WERI-Rb-1 (cell line): ENCODE data around the gene PARVA.

Experiments
- DNase-seq: peaks from one replicate; pipeline ENCODE4 v3.0.0-alpha.2; 2020
- H3K27ac ChIP-seq: fragments of 250-450 bp; sonication (Bioruptor Pico); 2 replicates; pipeline ENCODE4 v1.5.1; 2020; ENCODE audit warnings: mild to moderate bottlenecking, moderate library complexity
- H3K27me3 ChIP-seq: fragments of 250-450 bp; sonication (Bioruptor Pico); 2 replicates; pipeline ENCODE4 v1.5.1; 2021; ENCODE audit warnings: mild to moderate bottlenecking, low read depth, moderate library complexity; ENCODE audit not compliant: insufficient read depth, severe bottlenecking
- H3K36me3 ChIP-seq: fragments of 250-450 bp; sonication (Bioruptor Pico); 2 replicates; pipeline ENCODE4 v1.5.1; 2020; ENCODE audit warnings: mild to moderate bottlenecking, moderate library complexity
- H3K4me3 ChIP-seq: 2 replicates; pipeline ENCODE4 v1.5.1; 2011; ENCODE audit warnings: low read depth, mild to moderate bottlenecking, control low read depth, low read length
- H3K9me3 ChIP-seq: fragments of 250-450 bp; sonication (Bioruptor Pico); 2 replicates; pipeline ENCODE4 v1.5.1; 2021; ENCODE audit warnings: mild to moderate bottlenecking, moderate library complexity; ENCODE audit not compliant: severe bottlenecking
- TF ChIP-seq, protein P1 (sequence below): IDR thresholded peaks from 2 replicates; pipeline ENCODE4 v1.5.1; 2011; ENCODE audit warnings: low read depth, mild to moderate bottlenecking, control low read depth, inconsistent platforms, low read length

The PARVA gene

DNA sequence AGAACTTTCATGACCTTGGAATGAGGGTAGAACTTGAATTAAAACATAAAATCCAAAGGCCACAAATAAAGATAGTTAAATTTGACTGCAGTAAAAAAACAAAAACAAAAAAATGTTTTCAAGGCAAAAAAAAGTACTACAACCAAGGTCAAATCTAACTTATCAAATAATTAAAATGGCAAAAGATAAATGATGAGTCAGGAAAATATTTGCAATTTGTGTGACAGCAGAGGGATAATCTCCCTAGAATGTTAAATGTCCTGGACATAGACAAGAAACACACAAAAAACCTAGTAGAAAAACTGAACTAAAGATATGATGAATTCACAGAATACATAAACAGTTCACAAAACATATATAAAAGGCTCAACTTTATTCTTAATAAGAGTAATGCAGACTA is 186.6 kb downstream of the PARVA start:
- Histone ChIP-seq H3K27ac (no peak overlapping the region), H3K36me3 (no peaks in the 10 kb centered on the region), H3K27me3 (no peaks in the 10 kb centered on the region), H3K4me3 (no peak overlapping the region), H3K9me3 (no peaks in the 10 kb centered on the region)
- TF ChIP-seq, protein P1, sequence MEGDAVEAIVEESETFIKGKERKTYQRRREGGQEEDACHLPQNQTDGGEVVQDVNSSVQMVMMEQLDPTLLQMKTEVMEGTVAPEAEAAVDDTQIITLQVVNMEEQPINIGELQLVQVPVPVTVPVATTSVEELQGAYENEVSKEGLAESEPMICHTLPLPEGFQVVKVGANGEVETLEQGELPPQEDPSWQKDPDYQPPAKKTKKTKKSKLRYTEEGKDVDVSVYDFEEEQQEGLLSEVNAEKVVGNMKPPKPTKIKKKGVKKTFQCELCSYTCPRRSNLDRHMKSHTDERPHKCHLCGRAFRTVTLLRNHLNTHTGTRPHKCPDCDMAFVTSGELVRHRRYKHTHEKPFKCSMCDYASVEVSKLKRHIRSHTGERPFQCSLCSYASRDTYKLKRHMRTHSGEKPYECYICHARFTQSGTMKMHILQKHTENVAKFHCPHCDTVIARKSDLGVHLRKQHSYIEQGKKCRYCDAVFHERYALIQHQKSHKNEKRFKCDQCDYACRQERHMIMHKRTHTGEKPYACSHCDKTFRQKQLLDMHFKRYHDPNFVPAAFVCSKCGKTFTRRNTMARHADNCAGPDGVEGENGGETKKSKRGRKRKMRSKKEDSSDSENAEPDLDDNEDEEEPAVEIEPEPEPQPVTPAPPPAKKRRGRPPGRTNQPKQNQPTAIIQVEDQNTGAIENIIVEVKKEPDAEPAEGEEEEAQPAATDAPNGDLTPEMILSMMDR: no peak
- DNase-seq: no peak

DNA sequence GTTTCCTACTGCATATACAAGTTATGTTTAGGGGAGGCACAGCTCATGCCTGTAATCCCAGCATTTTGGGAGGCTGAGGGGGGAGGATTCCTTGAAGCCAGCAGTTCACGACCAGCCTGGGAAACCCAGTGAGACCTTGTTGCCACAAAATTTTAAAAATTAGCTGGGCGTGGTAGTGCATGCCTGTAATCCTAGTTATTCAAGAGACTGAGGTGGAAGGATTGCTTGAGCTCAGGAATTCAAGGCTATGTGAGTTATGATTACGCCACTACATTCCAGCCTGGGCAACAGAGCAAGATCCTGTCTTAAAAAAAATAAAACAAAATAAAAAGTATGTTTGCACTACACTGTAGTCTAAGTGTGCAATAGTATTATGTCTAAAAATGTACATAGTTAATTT is 188.0 kb downstream of the PARVA start:
- Histone ChIP-seq H3K4me3 (no peak overlapping the region), H3K27me3 (no peaks in the 10 kb centered on the region), H3K36me3 (no peaks in the 10 kb centered on the region), H3K9me3 (no peaks in the 10 kb centered on the region), H3K27ac (no peak overlapping the region)
- TF ChIP-seq, protein P1: no peak
- DNase-seq: no peak

DNA sequence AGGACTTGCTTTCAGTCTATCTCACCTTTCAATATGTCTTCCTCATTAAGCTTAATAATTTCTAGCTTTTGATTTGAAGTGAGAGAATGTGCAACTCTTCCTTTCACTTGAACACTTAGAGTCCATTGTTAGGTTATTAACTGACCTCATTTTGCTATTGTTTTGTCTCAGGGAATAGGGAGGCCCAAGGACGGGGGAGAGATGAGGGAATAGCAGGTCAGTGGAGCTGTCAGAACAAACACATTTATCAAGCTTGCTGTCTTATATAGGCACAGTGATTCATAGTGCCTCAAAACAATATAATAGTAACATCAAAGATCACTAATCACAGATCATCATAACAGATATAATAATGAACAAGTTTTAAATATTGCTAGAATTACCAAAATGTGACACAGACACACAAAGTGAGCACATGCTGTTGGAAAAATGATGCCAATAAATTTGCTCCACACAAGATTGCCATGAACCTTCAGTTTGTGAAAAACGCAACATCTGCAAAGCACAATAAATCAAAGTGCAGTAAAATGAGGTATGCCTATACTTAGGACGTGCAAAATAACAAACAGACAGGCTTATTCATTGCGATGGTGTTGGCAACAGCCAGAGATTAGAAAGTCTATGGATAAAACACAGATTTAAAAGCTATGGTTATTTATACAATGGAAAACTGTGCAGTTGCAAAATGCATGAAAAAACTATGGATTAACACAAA is 190.5 kb downstream of the PARVA start:
- Histone ChIP-seq H3K4me3 (no peak overlapping the region), H3K27me3 (no peaks in the 10 kb centered on the region), H3K9me3 (no peaks in the 10 kb centered on the region), H3K36me3 (no peaks in the 10 kb centered on the region), H3K27ac (no peak overlapping the region)
- TF ChIP-seq, protein P1: no peak
- no peak for DNase-seq

DNA sequence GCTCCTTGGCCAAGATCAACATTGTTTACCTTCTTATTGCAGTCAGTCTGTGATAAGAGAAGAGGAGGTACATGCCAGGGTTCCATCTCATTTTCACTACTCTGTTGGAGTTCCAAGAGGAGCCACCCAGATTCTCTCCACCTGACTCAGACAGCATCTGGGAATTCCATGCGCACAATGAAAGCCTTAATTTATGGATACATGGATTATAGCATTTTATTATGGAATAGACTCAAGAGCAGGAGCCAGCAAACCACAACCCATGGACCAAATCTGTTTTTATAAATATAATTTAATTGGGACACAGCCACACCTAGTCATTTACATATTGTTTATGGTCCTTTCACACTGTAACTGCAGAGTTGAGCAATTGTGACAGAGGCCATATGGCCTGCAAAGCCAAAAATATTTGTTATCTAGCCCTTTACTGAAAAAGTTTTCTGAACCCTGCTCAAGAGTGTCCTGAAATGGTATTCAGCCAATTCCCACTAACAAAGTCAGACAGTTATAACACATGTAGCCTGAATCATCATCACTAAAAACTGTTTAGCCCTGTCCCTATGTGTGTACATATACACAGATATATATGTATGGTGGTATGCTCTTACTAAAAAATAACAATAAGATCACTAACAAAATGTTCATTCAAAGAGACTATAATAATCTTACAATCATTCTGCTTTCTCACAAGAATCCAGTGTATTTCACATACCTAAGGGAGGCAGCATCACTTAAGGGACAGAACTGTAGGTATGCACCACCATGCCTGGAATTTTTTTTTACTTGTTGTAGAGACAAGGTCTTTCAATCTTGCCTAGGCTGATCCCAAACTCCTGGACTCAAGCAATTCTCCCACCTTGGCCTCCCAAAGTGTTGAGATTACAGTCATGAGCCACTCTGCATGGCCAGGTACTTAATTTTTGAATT is 192.4 kb downstream of the PARVA start:
- H3K36me3 ChIP-seq: no peaks in the 10 kb centered on the region
- TF ChIP-seq, protein P1: no peak
- DNase-seq: no peak

DNA sequence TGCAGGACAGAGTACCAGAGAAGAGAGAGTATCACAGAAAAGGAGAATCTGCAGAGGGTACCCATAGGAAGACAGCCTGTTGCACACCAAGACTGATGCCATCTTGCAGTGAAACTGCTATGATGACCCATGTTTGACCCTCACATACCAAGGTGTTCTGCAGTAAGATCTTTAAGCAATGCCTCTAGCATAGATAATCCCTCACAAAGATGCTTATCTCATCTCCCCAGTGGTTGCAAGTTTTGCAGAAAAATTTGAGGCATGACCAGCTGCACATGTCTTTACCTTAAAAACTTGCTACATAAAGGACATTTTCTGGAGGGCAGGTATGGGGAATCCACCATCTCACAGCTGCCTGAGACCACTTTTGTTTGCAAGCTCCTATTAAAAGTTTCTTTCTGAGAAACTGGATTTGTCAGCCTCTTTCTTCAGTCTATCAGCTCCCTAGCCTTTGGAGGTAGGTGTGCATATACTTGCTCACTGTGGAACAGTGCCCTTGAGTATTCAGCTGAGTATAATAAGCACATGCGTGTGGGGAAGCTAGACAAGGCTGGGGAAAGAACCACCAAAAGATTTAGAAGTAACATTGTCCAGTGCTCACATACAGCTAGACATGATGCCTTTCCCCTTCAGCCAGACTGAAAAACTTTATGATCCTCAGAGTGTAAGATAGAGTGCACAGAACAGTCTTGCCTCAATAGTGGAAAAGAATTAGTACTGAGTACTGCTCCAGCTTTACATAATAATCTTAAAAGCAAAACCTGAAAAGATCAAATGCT is 196.5 kb downstream of the PARVA start:
- TF ChIP-seq, protein P1: no peak
- Histone ChIP-seq H3K4me3 (no peak overlapping the region), H3K9me3 (no peaks in the 10 kb centered on the region), H3K27ac (no peak overlapping the region), H3K36me3 (no peaks in the 10 kb centered on the region), H3K27me3 (no peaks in the 10 kb centered on the region)
- DNase-seq: no peak

More for the DNA sequence above, 192.4 kb downstream of the PARVA start:
- Histone ChIP-seq H3K9me3 (no peaks in the 10 kb centered on the region), H3K27me3 (no peaks in the 10 kb centered on the region), H3K4me3 (no peak overlapping the region), H3K27ac (no peak overlapping the region)
